A673 (cell line): ENCODE data around the gene CHID1.

Experiments
- EZH2 ChIP-seq: fragments of 200-600 bp; sonication (generic); IDR thresholded peaks from 2 replicates; pipeline ENCODE4 v1.6.1; 2017; ENCODE audit warnings: borderline replicate concordance, low read depth, mild to moderate bottlenecking, mixed read lengths, antibody characterized with exemption, low read length; ENCODE audit not compliant: poor library complexity, severe bottlenecking
- TF ChIP-seq, protein P1 (sequence below): fragments of 300-800, 200-600 bp; sonication (generic); conservative IDR thresholded peaks from 2 replicates; pipeline ENCODE4 v1.5.1; 2017; ENCODE audit warnings: low read depth, mild to moderate bottlenecking, antibody characterized with exemption, low read length, moderate library complexity, mixed read lengths

DNA sequence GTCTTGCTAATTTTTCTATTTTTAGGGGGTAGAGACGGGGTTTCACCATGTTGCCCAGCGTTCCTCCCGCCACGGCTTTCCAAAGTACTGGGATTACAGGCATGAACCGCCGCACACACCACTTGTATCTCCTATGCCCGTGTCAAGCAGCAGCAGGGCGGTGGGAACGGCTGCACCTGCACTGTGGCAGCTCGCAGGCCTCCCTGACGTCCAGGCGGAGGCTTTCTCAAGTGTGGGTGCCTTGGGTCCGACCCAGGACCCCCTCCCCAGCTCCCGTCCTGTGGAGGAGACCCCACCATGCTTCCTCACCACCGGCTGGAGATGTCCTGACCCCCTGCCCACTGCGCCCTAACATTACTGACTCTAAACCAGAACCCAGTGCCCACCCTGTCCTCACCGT lies 42.2 kb downstream of the CHID1 start:
- TF ChIP-seq, protein P1, sequence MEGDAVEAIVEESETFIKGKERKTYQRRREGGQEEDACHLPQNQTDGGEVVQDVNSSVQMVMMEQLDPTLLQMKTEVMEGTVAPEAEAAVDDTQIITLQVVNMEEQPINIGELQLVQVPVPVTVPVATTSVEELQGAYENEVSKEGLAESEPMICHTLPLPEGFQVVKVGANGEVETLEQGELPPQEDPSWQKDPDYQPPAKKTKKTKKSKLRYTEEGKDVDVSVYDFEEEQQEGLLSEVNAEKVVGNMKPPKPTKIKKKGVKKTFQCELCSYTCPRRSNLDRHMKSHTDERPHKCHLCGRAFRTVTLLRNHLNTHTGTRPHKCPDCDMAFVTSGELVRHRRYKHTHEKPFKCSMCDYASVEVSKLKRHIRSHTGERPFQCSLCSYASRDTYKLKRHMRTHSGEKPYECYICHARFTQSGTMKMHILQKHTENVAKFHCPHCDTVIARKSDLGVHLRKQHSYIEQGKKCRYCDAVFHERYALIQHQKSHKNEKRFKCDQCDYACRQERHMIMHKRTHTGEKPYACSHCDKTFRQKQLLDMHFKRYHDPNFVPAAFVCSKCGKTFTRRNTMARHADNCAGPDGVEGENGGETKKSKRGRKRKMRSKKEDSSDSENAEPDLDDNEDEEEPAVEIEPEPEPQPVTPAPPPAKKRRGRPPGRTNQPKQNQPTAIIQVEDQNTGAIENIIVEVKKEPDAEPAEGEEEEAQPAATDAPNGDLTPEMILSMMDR: no peak
- TF ChIP-seq EZH2: no peak
